Osteocyte (in vitro differentiated cells): Measurements from ENCODE around the gene TSSK2. TPM values are rescaled to one million over a fixed set of nuclear protein-coding genes. Genes with fewer than 3 reads are reported as not detected.
A peak's percentile ranks its signal among the peaks of the same experiment; 100 is the strongest.

Source experiments
- DNase-seq: peaks from one replicate; pipeline ENCODE4 v3.0.0; 2021; ENCODE audit warnings: mixed read lengths; ENCODE audit not compliant: unreplicated experiment; ENCODE audit errors: extremely low spot score
- H3K27ac Mint-ChIP-seq: one replicate; pipeline ENCODE4 v1.8.0; 2021; ENCODE audit warnings: mild to moderate bottlenecking, mixed read lengths; ENCODE audit not compliant: unreplicated experiment
- H3K27me3 Mint-ChIP-seq: one replicate; pipeline ENCODE4 v1.8.0; 2021; ENCODE audit warnings: mixed read lengths; ENCODE audit not compliant: unreplicated experiment
- H3K36me3 Mint-ChIP-seq: one replicate; pipeline ENCODE4 v1.8.0; 2021; ENCODE audit warnings: mixed read lengths; ENCODE audit not compliant: unreplicated experiment
- H3K4me1 Mint-ChIP-seq: one replicate; pipeline ENCODE4 v1.8.0; 2021; ENCODE audit warnings: mixed read lengths; ENCODE audit not compliant: unreplicated experiment
- H3K4me3 Mint-ChIP-seq: one replicate; pipeline ENCODE4 v1.8.0; 2021; ENCODE audit warnings: mild to moderate bottlenecking, moderate library complexity, mixed read lengths; ENCODE audit not compliant: unreplicated experiment
- H3K9me3 Mint-ChIP-seq: one replicate; pipeline ENCODE4 v1.8.0; 2021; ENCODE audit warnings: mixed read lengths; ENCODE audit not compliant: unreplicated experiment
- total RNA-seq: library from RNA; stranded (reverse); gene quantifications from 2 replicates; pipeline ENCODE4 v1.2.1, GENCODE V29; 2021
- TF ChIP-seq, protein P1 (sequence below): fragments of 200-600 bp; sonication (generic); IDR thresholded peaks from 2 replicates; pipeline ENCODE4 v1.5.0; 2021; ENCODE audit warnings: antibody characterized with exemption, mild to moderate bottlenecking, moderate library complexity

TSSK2 gene
- total RNA-seq, 1 donor from 2014 or later: not detected

- Mint-ChIP-seq H3K27me3 (peaks cover 12% of the 10 kb centered on the region), H3K27ac (no peak overlapping the region), H3K4me3 (peak overlapping the region; percentile 99), H3K9me3 (no peaks in the 10 kb centered on the region), H3K36me3 (peaks cover 14% of the 10 kb centered on the region), H3K4me1 (peaks cover 15% of the 10 kb centered on the region)
- TF ChIP-seq, protein P1, sequence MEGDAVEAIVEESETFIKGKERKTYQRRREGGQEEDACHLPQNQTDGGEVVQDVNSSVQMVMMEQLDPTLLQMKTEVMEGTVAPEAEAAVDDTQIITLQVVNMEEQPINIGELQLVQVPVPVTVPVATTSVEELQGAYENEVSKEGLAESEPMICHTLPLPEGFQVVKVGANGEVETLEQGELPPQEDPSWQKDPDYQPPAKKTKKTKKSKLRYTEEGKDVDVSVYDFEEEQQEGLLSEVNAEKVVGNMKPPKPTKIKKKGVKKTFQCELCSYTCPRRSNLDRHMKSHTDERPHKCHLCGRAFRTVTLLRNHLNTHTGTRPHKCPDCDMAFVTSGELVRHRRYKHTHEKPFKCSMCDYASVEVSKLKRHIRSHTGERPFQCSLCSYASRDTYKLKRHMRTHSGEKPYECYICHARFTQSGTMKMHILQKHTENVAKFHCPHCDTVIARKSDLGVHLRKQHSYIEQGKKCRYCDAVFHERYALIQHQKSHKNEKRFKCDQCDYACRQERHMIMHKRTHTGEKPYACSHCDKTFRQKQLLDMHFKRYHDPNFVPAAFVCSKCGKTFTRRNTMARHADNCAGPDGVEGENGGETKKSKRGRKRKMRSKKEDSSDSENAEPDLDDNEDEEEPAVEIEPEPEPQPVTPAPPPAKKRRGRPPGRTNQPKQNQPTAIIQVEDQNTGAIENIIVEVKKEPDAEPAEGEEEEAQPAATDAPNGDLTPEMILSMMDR: no peak
- DNase-seq: no peak
Observed at GRCh38 chr22:19143212-19143611, 12.1 kb downstream of the TSSK2 start.

DNA sequence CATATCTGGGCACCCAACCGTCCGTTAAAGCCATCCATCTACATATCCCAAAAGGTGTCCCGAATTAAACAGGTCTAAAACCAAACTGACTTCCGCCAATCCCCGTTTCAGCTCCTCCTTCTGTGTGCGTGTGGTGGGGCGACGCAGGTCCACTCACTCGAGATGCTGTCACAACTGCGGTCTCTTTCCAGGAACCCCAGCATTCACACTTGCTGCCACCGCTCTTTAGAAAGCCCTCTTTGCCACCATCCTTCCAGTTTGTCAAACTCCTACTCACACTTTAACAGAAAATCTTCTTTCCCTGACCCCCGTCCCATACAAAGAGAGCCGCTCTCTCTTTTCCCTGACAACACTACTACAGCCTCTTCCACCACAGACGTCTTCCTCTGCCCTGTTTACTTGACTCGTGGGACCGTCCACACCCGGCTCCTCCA lies 12.9 kb downstream of the TSSK2 start:
- Mint-ChIP-seq H3K4me1 (peaks cover 15% of the 10 kb centered on the region), H3K9me3 (no peaks in the 10 kb centered on the region), H3K27ac (peak overlapping the region; percentile 87), H3K36me3 (peaks cover 10% of the 10 kb centered on the region), H3K27me3 (peaks cover 18% of the 10 kb centered on the region), H3K4me3 (peak overlapping the region; percentile 99)
- no peak for DNase-seq
- TF ChIP-seq, protein P1: no peak

- H3K36me3 Mint-ChIP-seq: peaks cover 4% of the 10 kb centered on the region
- no peak for DNase-seq
- no peaks in the 10 kb centered on the region for H3K9me3 Mint-ChIP-seq
- H3K27me3 Mint-ChIP-seq: peaks cover 28% of the 10 kb centered on the region
- H3K27ac Mint-ChIP-seq: no peak overlapping the region
- TF ChIP-seq, protein P1: no peak
- H3K4me1 Mint-ChIP-seq: peaks cover 19% of the 10 kb centered on the region
- H3K4me3 Mint-ChIP-seq: no peak overlapping the region
Observed at GRCh38 chr22:19146215-19146968, 15.3 kb downstream of the TSSK2 start.

- H3K36me3 Mint-ChIP-seq: peaks cover 4% of the 10 kb centered on the region
- H3K4me3 Mint-ChIP-seq: no peak overlapping the region
- H3K27ac Mint-ChIP-seq: no peak overlapping the region
- TF ChIP-seq, protein P1: no peak
- H3K4me1 Mint-ChIP-seq: peaks cover 19% of the 10 kb centered on the region
- DNase-seq: no peak
- peaks cover 37% of the 10 kb centered on the region for H3K27me3 Mint-ChIP-seq
- H3K9me3 Mint-ChIP-seq: no peaks in the 10 kb centered on the region
Observed at GRCh38 chr22:19147195-19147780, 16.2 kb downstream of the TSSK2 start.

DNA sequence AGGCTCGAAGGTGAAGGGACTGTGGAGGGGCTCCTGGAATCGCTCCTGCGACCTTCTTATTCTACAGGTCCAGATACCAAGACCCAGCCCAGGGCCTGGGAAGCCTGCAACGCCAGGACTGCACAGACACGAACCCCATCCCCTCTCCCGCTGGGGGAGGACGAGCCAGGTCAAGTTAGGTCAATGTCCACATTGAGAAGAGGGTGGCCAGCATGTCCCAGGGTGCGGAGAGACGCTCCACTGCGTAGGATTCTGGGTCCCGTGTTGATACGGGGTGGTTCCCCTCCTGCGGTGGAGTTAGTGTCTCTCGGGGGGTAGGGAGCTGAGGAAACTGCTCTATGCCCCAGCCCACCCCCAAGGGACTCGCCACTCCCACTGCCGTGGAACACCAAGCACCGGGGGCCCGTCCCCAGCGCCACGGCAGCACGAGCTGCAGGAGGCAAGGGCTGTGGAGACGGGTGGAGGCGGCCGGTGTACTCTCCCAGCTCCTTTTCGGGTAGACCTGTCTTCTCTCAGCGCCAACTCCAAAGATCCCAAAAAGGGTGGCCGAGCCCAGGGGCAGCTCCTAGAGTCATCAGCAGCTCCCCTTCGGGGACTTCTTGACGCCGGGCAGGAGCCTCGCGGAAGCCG lies 17.4 kb downstream of the TSSK2 start:
- no peaks in the 10 kb centered on the region for H3K9me3 Mint-ChIP-seq
- TF ChIP-seq, protein P1: no peak
- H3K4me1 Mint-ChIP-seq: peaks cover 16% of the 10 kb centered on the region
- peaks cover 43% of the 10 kb centered on the region for H3K27me3 Mint-ChIP-seq
- no peak overlapping the region for H3K27ac Mint-ChIP-seq
- H3K4me3 Mint-ChIP-seq: no peak overlapping the region
- DNase-seq: no peak
- peaks cover 4% of the 10 kb centered on the region for H3K36me3 Mint-ChIP-seq
